ENCODE measurements around the gene SYNE4.

- TF ChIP-seq CTCF (conservative IDR thresholded peaks at IDR 0.05 in 1 of 2, IDR thresholded peaks at IDR 0.05 in 1 of 2; ENCODE audit: low read depth in 1 of 2, low read length in 2 of 2) (no peak), EZH2 (IDR thresholded peaks at IDR 0.05; ENCODE audit: low read length, missing control alignments) (no peak)
These were observed 14.8 kb upstream of the SYNE4 start for GRCh38 chr19:36023432-36023831.

All from fibroblast of lung (primary cell).